GM21381 (cell line): ENCODE measurements around the gene TGM5.
"Not testable (repeated sequence)": the region's sequence is repeated elsewhere in the genome, so short reads cannot be mapped to it uniquely, and the experiment has no call there.

Source experiments
- ATAC-seq: cut with Tn5 transposase; IDR thresholded peaks from one replicate; pipeline ENCODE4 v1.9.1; 2021; ENCODE audit warnings: mild to moderate bottlenecking, moderate library complexity; ENCODE audit not compliant: unreplicated experiment

Gene TGM5

DNA sequence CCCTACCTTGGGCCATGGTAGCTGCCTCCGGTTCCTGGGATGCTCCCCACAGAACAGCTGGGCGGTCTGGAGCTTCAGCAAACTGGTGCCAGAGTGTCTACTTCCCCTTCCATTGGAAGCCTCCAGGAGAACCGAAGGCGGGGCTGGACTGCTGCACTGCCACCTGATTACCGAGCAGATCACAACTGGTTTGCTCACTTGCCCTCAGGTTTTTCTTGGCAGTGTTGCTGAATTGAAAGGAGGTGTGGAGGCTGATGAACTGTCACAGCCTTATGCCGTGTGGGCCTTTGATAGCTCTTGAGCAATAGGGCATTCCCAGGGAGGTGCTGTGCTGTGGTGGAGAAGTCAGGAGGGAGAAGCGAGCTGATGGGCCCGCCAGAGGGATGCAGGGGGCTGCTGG is at the start of gene TGM5:
TSS of gene TGM5 (minus strand) at position 95 of the 400 bp plus-strand sequence. CDS start at position 16, 79 bp downstream.
- no peak for ATAC-seq

GRCh38 chr15:43314171-43314570 is 47.4 kb upstream of the TGM5 start:
- no peak for ATAC-seq

DNA sequence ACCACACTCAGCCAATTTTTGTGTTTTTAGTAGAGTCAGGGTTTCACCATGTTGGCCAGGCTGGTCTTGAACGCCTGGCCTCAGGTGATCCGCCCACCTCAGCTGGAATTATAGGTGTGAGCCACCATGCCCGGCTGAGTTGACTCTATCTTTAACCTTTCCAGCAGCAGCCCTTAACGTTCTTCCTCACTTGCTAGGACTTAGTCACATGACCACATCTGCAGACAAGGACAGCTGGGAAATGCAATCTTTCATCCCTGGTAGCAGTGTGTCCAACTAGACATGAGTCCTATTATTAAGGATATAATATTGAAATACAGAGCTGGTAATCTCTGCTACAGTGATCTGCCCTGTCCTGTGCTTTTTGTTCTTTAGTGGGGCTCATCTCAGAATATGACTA is 45.6 kb upstream of the TGM5 start:
- ATAC-seq: no peak

DNA sequence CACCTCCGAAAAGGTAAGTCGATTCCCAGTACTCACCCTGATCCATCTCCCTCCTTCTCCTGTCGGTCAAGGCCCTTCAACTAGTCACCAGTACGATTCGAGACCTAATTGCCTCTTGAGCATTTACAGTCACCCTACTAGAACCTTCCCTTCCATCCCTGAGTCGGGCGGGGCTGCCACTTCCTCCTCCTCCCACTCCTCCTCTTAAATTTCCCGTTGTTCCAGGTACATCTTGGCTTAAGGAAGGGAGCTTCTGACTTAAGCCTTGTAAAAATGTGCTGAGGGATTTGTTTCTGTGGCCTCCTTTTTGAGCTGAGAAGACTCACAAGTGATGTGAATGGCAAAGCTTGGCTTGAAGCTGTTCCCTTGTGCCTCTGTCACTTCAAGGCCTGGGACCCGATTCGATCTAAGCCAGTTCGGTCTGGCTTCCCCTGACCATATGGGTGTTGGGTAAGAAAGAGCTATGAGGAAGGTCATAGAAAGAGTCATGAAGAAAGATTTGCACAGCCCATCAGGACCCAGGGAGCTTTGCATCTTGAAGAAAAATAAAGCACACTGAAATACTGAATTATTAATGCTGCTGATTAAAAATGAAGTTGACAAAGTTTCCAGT is 35.6 kb upstream of the TGM5 start, which contains the start of gene TGM7:
TSS of gene TGM7 (minus strand) at position 51 of the 613 bp plus-strand sequence.
- no peak for ATAC-seq

DNA sequence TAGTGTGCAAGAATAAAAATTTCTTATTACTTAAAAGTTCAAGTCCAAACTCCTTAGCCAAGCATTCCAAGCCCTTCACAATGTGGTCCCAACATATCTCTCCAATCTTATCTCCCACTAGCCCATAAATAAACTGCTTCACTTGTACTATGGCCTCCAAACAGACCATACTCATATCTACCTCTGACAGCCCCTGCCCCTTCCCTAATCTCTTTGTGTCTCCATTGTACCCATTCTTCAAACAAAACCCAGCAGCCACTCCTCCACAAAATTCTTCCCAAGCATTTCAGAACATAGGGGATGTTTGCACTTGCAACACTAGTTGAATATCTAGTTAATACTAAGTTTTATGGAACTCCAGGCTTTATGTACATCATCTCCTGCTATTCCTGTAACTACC is 33.2 kb upstream of the TGM5 start:
- no peak for ATAC-seq

GRCh38 chr15:43299411-43299810 is 32.7 kb upstream of the TGM5 start:
- ATAC-seq: no peak

DNA sequence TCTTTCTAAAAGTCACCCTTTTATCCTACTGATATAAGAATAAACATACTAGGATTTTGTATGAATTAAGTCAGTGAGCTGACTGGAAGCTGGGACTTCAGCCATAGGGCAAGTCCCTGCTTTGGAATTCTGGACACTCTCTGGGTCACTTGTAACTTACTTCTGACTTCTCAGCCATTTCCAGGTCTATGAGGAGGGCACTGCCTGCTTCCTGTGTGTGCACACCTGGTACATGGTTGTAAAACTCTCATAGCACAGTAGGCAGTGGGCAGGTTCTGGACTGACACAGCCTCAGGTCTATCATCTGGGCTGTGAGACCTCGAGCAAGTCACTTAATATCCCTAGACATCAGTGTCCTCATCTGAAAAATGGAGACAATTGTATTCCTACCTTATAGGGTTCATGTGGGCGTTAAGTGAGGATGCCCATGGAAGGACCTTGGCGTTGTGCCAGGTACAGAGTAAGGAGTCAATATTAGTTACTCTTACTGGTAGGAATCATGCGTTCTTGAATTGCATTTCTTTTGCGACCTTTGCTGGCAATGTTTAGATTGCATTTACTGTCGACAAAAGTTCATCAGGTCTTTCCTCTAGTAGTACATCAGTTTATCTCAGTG is 27.5 kb upstream of the TGM5 start:
- ATAC-seq: no peak

DNA sequence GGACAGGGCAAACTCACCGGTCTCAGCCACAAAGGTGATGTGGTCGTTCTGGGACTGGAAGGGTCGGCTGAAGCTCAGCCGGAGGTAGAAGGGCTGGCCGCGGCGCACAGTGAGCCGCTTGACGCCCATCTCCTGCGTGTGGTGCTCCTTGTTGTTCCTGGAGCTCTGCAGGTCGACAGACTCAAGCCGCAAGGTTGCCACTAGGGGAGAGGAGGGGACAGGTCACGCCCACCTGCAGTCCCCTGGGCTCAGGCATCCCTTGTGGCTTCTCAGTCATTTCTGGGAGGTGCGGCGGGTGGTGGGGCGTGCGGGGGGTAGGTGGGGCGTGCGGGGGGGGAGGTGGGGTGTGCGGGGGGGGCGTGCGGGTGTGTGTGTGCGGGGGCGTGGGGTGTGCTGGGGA is 26.7 kb upstream of the TGM5 start:
- ATAC-seq: no peak

- no peak for ATAC-seq
These were observed 25.8 kb upstream of the TGM5 start for GRCh38 chr15:43292375-43293078.

GRCh38 chr15:43289656-43290055 is 22.9 kb upstream of the TGM5 start:
- ATAC-seq: not testable (repeated sequence)

- ATAC-seq: no peak
These were observed 20.5 kb upstream of the TGM5 start for GRCh38 chr15:43287254-43287653.

- no peak for ATAC-seq
These were observed 19.3 kb upstream of the TGM5 start for GRCh38 chr15:43286074-43286473.

- no peak for ATAC-seq
These were observed 18.9 kb upstream of the TGM5 start for GRCh38 chr15:43285609-43286037.

DNA sequence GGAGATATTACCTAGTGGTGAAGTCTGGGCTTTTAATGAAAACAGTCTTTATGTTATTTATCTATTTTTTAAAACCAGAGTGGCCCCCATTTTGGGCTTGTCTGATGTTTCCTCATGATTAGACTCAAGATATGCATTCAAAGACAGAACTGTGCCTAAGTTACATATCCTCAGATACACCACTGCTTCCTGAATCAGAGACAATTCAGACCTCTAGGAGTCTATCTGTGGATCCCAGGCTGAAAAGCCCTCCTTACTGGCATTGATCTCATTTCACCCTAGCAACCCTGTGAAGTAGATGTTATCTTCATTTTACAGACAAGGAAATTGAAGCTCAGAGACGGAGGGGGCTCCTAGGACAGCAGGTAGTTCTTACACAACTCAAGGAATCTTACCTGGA is 16.8 kb upstream of the TGM5 start:
- ATAC-seq: no peak

DNA sequence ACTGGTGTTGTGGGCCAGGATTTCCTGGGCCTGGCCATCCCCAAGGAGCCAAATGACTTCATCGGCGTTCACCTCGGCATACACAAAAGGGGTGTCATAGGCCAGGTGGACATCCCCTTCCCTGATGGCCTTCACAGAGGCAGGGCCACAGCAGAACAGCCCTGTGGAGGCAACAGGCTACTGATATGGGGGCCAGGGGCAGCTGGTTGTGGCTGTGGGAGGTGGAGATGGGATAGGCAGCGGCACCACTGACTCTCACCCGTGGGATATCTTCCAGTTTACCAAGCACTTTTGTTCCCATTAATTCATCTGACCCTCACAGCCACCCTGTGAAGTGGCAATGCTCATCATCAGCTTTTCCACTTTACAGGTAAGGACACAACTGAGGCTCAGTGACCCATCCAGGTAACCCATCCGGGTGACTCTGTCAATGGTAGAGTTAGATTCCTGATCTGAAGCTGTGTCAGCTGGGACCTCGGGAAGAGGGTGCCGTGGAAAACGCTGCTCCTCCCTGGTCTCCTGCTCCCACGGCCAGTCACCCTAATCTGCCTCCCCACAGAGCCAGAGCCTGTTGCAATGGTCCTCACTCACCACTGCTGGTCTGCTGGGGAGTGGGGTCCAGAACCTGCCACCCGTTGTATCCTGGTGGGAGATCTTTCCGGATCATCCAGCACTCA is 15.3 kb upstream of the TGM5 start:
- no peak for ATAC-seq

GRCh38 chr15:43280996-43281395 is 14.3 kb upstream of the TGM5 start:
- no peak for ATAC-seq

- no peak for ATAC-seq
These were observed 12.8 kb upstream of the TGM5 start for GRCh38 chr15:43279496-43279895.

- no peak for ATAC-seq
These were observed 12.1 kb upstream of the TGM5 start for GRCh38 chr15:43278869-43279268.

DNA sequence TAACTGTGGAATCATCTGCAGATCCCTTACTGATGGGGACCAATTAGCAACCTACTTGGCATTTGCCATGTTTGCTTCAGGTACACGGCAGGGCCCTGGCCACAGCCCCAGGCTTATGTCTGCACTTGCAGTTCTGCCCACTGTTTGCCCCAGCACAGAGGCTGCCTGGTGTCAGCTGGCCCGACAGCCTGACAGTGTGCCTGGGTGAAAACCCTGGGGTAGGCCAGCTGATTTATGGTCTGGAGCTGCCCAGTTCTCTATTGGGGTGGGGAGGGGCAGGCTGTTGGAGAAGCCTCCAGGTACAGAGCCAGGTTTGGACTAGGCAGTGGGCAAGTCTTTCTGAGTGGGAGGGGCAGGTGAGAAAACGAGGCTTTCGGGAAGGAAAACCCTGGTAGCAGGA is 11.2 kb upstream of the TGM5 start:
- no peak for ATAC-seq

DNA sequence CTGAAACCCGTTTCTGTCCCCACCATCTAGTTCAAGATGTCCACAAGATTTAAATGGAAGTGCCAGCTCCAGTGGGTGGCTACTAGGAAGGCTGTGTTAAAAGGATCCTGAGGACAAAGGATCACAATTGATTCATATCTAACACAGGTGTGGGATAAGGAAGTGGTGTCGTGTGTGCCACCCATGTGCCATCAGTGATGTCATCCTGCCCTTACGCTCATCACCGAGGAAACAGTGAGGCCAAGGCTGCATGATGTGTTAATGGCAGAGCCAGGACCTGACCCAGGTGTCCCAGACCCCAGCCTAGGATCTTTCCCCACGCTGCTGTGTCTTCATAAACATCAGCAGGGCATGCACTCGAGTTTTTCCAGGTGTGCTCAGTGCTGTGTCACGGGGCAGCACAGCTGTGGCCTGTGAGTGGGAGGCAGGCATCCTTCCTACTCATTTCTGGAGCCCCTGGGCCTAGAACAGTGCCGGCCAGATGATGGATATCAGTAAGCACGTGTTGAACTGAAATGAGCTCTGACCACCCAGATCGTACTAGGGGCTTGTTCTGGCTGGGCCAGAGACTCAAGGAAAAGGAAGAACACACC is 10.6 kb upstream of the TGM5 start:
- no peak for ATAC-seq

DNA sequence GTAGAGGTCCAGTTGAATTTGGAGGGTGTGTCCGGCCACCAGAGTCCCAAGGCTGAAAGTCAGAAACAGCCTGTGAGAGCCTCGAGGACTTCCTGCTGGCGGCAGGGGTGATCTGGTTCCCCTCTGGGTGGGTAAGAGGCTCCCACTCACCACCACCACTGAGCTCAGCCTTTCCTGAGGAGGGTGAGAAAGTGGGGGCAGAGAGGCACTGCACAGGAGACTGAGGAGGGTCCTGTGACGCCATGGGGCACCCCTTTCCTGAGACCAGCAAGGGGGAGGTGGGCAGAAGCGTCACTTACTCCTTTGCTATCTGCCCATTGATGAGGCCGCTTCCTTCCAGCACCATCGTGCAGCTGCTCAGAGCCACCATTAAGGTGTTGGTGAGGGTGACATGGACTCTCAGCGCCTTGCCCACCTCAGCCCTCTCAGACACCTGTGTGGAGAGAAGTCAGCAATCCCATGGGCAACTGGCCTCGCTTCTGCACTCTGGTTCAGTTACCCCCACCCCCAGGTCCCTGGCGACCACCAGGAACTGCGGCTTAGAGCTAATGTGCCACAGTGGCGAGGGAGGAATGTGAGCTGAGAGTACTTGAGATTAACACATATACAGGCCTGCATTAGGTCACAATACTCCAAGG is 10.0 kb upstream of the TGM5 start:
- no peak for ATAC-seq
